Daoy (cell line): ENCODE measurements around the gene MAP3K5. TPM values are rescaled to one million over a fixed set of nuclear protein-coding genes. Genes with fewer than 3 reads are reported as not detected.
"Not testable (repeated sequence)": the region's sequence is repeated elsewhere in the genome, so short reads cannot be mapped to it uniquely, and the experiment has no call there.

Experiments used
- DNase-seq: peaks from one replicate; pipeline ENCODE4 v3.0.0-alpha.2; 2015; ENCODE audit warnings: low read depth
- total RNA-seq: library from RNA; depleted of rRNA; stranded (reverse); fragments of >200 nt; shearing (Covaris generic); gene quantifications from 2 replicates; pipeline ENCODE4 v1.2.3, GENCODE V29; 2014; rRNA removed

Gene MAP3K5, protein sequence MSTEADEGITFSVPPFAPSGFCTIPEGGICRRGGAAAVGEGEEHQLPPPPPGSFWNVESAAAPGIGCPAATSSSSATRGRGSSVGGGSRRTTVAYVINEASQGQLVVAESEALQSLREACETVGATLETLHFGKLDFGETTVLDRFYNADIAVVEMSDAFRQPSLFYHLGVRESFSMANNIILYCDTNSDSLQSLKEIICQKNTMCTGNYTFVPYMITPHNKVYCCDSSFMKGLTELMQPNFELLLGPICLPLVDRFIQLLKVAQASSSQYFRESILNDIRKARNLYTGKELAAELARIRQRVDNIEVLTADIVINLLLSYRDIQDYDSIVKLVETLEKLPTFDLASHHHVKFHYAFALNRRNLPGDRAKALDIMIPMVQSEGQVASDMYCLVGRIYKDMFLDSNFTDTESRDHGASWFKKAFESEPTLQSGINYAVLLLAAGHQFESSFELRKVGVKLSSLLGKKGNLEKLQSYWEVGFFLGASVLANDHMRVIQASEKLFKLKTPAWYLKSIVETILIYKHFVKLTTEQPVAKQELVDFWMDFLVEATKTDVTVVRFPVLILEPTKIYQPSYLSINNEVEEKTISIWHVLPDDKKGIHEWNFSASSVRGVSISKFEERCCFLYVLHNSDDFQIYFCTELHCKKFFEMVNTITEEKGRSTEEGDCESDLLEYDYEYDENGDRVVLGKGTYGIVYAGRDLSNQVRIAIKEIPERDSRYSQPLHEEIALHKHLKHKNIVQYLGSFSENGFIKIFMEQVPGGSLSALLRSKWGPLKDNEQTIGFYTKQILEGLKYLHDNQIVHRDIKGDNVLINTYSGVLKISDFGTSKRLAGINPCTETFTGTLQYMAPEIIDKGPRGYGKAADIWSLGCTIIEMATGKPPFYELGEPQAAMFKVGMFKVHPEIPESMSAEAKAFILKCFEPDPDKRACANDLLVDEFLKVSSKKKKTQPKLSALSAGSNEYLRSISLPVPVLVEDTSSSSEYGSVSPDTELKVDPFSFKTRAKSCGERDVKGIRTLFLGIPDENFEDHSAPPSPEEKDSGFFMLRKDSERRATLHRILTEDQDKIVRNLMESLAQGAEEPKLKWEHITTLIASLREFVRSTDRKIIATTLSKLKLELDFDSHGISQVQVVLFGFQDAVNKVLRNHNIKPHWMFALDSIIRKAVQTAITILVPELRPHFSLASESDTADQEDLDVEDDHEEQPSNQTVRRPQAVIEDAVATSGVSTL (N-terminal part only)
- total RNA-seq, result 1.2 and 3.4 TPM in 2 replicates

DNA sequence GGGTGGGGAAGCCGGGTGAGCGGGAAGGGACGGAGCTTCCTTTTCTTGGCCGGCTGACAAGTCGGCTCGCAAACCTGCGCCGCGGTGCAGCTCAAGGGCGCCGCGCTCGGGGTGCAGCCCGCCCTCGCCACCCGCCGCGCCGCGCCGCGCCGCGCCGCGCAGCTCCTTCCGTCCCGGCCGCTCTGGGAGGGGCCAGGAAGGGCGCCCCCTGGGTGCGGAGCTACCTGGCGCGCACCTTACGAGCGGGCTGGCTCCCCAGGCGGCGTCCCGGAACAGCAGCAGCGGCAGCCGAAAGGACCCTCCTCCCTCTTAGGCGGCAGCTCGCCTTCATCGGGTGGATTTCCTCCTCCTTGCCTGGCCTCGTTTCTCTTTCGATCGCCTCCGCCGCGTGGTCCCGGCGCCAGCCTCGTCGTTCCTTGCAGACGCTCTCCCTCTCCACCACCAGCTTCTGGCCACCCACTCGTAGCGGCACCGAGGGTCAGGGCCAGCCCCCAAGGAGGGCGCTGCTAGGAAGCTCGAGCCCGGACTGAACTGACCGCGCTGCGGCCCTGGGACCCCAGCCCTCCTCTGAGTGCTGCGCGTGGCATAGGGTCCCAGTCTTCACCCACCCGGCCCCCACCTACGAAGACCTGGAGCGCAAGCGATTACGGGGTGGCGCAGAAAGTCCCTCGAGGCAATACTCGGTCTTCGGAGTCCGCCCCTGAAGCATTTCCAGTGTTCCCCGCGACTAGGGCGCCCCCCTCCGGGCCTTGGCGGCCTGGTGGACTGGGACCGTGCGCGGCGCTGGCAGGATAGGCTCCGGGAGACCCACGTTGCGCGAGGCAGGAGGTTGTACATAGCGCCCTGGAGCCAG is at the start of gene MAP3K5:
MAP3K5 (minus strand) TSS at position 68 of the 853 bp plus-strand sequence. CDS start 320 bp downstream, outside the sequence.
- DNase-seq, result peak; percentile 86

GRCh38 chr6:136840276-136841001 is 48.2 kb upstream of the MAP3K5 start:
- DNase-seq, result no peak

DNA sequence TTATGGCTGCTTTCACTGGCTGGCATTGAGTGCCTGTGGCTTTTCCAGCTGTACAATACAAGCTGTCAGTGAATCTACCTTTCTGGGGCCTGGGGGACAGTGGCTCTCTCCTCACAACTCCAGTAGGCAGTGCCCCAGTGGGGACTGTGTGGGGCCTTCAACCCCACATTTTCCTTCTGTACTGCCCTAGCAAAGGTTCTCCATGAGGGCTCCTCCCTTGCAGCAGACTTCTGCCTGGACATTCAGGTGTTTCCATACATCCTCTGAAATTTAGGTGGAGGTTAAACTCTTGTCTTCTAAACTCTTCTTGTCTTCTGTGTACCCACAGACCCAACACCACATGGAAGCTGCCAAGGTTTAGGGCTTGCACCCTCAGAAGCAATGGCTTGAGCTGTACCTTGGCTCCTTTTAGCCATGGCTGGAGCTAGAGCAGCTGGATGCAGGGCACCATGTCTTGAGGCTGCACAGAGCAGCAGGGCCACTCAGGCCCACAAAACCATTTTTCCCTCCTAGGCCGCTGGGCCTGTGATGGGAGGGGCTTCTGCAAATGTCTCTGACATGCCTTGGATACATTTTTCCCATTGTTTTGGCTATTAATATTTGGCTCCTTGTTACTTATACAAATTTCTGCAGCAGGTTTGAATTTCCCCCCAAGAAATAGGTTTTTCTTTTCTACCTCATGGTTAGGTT is 39.7 kb upstream of the MAP3K5 start:
- DNase-seq, result no peak

DNA sequence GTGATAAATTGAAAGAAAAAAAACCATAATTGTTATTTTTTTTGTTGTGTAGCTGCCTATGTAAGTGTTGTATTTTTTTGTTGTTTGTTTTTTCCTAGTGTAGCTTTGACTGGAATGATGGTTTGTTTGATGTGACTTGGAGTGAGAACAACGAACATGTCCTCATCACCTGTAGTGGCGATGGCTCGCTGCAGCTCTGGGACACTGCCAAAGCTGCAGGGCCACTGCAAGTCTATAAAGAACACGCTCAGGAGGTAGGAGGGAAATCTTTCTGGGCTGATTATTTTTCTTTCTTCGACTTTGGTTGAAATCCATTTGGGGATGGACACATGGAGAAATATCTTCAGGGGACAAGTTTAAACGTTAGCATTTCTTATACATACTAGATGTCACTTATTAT is 33.9 kb upstream of the MAP3K5 start:
- DNase-seq, result no peak

GRCh38 chr6:136823128-136823660 is 30.9 kb upstream of the MAP3K5 start:
- no peak for DNase-seq

DNA sequence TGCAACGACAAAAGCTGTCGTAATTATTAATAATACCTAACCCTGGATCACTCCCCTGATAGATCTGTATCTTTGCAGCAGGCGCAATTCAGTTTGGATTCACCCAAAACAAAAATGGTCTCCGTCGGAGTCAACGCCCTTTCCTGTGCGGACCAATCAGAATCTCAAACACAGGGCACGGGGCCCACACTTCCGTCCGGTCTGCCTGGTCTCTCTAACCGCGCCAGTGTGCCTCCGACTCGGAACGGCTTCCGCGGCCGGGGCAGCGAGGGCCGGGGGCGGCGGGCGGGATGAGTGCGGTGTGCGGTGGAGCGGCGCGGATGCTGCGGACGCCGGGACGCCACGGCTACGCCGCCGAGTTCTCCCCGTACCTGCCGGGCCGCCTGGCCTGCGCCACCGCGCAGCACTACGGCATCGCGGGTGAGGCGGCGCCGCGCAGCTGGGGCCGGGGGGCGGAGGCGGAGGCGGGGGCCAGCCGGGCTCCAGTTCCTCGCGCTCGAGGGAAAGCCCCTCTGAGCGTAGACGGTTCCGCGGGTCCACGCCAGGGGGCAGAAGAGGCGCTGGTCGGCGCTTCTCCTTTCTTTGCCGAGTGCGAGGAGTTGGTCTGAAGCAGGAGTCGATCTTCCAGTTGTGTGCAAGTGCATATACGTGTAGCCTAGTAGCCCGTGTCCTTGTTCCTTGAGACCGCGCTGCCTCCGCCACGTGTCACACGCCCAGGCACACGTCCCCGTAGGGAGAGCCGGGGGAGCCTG is 30.3 kb upstream of the MAP3K5 start, which contains the start of gene PEX7:
PEX7 (plus strand) TSS at position 217 of the 752 bp plus-strand sequence; CDS start at position 291, 74 bp downstream.
- peak; percentile 92 for DNase-seq

- peak; percentile 20 for DNase-seq
Observed at GRCh38 chr6:136822046-136822375, 29.7 kb upstream of the MAP3K5 start.

DNA sequence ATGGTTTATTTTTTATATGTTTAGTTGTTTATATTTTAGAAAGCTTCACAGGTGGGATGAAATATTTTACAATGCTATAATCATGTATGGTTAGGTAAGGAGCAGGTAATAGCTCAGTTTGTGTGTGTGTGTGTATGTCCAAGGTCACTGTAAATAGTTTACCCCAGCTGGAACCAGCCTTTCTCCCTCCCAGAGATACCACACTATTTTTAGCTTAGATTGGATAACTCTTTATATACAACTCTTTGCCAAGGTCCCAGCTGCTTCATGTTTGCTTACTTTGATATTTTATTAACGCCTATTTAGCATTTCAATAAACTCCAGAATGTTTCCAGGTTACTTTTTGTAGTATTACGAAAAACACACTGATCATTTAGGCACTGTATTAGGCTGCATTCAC is 28.3 kb upstream of the MAP3K5 start:
- DNase-seq, result no peak

- no peak for DNase-seq
Observed at GRCh38 chr6:136816656-136817055, 24.4 kb upstream of the MAP3K5 start.

- DNase-seq, result not testable (repeated sequence)
Observed at GRCh38 chr6:136815608-136816007, 23.3 kb upstream of the MAP3K5 start.

DNA sequence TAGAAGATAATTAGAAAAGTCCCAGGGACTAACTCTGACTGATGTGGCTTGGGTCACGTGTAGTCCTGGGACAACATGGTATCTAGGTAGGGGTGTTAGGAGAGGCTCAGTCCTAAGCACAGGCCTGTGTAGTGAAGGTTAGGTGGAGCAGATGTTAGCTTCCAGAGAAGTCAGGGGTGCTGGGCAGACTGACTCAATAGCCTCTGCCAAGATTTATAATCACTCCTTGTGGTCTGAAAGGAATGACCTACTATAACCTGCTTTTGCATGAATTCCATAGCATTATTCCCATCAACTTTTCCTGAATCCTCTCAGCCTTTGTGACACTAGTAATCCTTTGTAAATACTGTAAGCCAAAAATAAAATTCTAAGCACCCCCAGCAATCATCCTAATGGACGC is 19.9 kb upstream of the MAP3K5 start:
- DNase-seq, result no peak

GRCh38 chr6:136811272-136811671 is 19.0 kb upstream of the MAP3K5 start:
- no peak for DNase-seq

DNA sequence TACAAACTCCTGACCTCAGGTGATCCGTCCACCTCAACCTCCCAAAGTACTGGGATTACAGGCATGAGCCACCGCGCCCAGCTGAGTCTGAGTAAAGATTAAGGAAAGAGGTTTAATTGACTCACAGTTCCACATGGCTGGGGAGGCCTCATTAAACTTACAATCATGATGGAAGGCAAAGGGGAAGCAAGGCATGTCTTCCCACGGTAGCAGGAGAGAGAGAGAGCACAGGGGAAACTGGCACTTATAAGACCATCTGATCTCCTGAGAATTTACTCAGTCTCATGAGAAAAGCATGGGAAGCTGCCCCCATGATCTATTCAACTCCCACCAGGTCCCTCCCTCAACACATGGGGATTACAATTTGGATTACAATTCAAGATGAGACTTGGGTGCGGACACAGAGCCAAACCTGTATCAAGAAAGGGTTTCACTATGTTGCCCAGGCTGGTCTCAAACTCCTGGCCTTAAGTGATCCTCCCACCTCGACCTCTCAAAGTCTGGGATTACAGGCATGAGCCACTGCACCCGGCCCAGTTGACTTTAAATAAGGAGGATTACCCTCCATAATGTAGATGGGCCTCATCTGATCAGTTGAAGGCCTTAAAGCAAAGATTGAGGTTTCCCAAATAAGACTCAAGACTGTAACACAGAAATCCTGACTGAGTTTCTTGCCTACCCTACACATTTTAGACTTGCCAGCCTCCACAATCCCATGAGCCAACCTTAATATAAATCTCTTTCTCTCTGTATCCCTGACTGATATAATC is 17.0 kb upstream of the MAP3K5 start:
- no peak for DNase-seq

DNA sequence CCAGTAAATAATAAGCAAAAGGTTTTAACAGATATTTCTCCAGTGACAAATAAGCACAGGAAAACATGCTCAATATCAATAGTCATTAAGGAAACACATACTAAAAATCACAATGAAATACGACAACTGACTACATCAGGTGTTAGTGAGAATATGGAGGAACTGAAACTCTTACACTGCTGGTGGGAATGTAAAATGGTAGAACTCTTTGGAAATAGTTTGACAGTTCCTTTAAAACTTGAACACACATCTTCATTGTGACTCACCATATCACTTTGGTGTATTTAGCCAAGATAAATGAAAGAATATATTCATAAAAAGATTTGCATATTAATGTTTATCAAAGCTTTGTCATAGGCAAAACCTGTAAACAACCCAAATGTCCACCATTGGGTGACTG is 11.3 kb upstream of the MAP3K5 start:
- no peak for DNase-seq

DNA sequence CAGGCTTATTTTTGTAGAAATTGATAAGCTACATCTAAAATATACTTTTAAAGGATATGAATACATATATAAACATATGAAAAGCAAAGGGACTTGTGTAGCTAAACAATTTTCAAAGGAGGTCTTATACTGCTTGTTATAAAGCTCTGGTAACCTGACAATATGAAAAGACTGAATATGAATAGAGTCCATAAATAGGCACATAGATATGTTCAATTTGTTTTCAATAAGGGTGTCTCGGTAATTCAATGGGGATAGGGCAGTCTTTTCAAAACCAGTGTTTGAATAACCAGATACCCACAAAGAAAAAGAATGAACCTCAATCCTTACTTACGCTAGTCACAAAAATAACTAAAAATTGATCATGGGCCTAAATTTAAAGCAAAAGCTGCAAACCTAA is 9.3 kb upstream of the MAP3K5 start:
- DNase-seq, result no peak

DNA sequence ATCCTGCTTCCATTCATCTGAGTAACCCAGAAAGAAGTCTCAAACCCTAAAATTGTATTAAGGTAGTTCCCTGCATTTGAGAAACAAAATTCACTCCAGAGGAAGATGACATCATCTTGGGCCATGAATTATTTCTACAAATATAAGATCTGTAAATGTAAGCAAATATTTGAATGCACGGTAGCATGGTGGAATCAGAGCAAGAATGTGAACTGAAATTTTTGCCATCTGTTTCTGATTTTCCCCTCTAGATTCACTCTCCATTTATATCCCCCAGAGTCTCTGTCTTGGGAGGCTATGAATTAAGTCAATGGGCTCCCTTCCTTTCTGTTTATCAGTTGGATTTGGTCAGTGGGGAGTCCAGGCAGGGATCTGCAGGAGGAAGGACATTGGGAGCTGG is 5.8 kb upstream of the MAP3K5 start:
- DNase-seq, result no peak

- DNase-seq, result no peak
Observed at GRCh38 chr6:136795996-136796395, 3.7 kb upstream of the MAP3K5 start.

- no peak for DNase-seq
Observed at GRCh38 chr6:136795386-136795785, 3.1 kb upstream of the MAP3K5 start.
